HG02885 (cell line): ENCODE results near the gene HABP2.

Experiments used
- ATAC-seq: cut with Tn5 transposase; IDR thresholded peaks from one replicate; pipeline ENCODE4 v1.9.1; 2021; ENCODE audit warnings: mild to moderate bottlenecking; ENCODE audit not compliant: unreplicated experiment, poor library complexity

Gene HABP2

GRCh38 chr10:113552701-113553100, at the start of gene HABP2:
TSS of gene HABP2 (plus strand) at chr10:113553053. CDS start at chr10:113553122, 69 bp downstream.
- ATAC-seq, result no peak

- ATAC-seq, result no peak
Observed at GRCh38 chr10:113503930-113504329, 48.9 kb upstream of the HABP2 start.

- no peak for ATAC-seq
Observed at GRCh38 chr10:113504423-113504822, 48.4 kb upstream of the HABP2 start.

DNA sequence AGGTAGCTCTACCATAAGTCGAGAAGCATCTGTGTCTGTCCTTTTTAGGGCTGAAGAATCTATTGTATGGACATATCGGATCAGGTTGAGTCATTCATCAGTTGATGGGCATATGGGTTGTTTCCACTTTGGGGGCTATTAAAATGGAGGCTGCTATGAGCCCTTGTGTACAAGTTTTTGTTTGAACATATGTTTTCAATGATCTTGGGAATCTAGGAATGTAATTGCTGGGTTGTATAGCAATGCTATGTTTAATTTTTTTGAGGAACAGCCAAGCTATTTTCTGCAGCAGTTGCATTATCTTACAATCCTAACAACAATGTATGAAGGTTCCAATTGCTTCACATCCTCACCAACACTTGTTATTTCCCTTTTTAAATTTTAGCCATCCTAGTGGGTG, 46.4 kb upstream of the HABP2 start:
- no peak for ATAC-seq

DNA sequence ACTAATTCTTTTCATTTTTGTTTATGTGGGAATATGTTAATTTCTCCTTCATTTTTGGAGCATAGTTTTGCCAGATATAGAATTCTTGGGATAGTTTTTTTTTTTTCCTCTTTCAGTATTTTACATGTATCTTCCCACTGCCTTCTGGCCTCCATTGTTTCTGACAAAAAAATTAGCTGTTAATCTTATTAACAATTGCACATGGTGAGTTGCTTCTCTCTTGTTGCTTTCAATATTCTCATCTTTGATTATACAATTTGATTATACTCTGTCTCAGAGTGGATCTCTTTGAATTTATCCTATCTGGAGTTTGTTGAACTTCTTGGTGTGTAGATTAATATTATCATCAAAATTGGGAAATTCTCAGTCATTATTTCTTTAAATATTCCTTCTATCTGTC, 41.4 kb upstream of the HABP2 start:
- ATAC-seq, result no peak

- ATAC-seq, result no peak
Observed at GRCh38 chr10:113515161-113515560, 37.7 kb upstream of the HABP2 start.

GRCh38 chr10:113515601-113516000, 37.3 kb upstream of the HABP2 start:
- ATAC-seq, result no peak

- no peak for ATAC-seq
Observed at GRCh38 chr10:113516061-113516460, 36.8 kb upstream of the HABP2 start.

GRCh38 chr10:113517165-113517900, 35.5 kb upstream of the HABP2 start:
- ATAC-seq, result no peak

DNA sequence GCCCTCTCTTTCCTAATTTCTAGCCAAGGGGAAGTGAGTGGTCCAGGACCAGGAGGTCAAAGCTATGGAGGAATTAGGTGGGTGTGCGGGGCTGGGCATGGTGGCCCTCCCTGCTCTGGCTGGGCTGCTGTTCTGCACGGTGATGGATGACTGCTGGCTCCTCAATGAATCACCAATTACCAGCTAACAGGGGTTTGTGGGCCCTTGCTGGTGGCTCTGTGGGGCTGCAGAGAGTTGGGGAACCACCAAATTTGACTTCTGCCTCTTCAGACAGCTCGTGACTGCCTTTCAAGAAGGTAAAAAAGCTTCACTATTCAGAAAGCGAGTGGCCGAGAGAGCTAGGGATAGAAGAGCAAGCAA, 35.0 kb upstream of the HABP2 start:
- ATAC-seq, result no peak

DNA sequence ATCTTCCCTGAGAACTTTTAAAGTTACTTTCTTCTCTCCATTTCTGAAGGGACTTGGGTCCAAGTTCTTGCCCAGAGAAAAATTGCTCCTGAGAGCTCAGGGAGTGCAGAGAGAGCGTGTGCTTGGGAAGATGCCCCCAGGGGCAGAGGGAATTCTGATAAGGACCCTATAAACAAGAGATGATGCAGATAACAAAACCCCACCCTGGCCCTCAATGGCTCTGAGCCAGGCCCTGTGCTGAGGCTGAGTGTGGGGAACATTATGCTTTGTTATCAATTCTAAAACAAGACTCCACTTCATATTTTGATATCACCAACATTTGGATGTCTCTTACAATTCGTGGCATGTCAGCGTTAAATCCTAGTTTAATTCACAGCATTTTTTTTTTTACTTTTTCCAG, 34.4 kb upstream of the HABP2 start:
- ATAC-seq, result no peak

DNA sequence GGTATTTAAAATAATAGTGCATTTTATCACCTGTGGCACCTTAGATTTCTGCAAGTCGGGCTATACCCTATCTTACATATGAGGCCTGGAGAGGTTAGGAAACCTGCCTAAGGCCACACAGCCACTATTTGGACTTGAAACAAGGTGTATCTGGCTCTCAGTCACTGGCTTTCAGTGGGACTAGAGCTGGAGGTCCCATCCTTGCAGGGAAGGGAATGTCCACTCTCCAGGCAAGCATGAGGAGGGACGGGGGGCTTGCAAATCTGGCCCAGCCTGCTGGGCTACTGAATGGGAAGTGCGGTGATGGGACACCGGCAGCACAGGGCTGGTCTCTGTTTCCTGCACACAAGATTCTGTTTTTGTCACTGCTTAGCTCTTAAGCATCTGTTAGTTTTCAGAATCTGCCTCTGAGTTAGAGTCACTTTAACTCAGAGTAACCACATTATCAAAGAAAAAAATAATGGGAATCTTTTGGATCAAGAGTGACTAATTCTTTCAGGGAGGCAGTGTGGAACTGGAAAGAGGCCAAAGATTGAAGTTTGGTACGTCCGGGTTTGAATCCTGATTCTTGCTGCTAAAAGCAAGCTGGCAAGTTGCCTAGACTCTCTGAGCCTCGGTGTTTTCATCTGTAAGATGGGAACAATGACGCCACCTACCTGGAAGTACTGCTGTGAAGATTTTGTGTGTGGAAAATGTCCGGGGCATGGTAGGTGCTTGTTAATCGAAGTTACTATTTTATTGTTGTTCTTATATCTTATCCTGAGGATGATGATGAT, 33.8 kb upstream of the HABP2 start:
- no peak for ATAC-seq

DNA sequence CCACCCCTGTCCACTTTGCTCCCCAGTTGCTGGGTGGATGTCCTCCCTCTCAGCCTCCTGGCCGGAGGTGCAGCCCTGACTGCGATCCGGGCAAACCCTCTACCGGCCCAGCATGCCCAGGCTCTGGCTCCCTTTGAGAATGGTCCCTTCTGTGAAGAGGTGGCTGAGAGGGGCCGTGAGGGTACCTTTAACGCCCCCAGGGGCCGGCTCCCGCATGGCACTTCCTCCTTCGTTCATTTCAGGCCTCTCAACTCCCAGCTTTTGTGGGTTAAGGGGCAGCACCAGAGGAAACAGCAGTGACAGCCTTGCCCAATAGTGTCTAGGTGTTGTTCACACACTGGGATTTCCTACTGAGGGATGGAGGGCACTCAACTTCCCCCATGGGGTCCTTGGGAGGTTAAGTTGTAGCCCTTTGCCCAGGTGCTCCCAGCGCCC, 33.2 kb upstream of the HABP2 start:
- no peak for ATAC-seq

DNA sequence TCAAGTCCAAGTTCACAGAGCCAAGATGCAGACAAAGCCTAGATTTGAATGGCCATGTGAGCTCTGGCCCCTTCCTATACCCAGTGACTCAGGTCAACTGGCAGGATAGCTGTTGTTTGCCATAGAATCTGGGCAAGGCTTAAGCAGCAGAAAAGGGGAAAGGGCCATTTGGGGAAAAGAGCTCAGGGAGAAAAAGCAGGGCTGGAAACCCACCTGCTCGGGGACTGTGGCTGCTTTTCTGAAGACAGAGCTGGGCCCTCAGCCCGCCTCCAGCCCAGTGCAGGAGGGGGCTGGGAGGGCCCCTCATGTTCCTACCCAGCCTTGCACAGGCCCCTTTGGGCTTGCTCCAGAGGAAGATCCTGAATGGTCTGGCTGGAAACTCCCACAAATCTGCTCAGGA, 32.6 kb upstream of the HABP2 start:
- no peak for ATAC-seq

DNA sequence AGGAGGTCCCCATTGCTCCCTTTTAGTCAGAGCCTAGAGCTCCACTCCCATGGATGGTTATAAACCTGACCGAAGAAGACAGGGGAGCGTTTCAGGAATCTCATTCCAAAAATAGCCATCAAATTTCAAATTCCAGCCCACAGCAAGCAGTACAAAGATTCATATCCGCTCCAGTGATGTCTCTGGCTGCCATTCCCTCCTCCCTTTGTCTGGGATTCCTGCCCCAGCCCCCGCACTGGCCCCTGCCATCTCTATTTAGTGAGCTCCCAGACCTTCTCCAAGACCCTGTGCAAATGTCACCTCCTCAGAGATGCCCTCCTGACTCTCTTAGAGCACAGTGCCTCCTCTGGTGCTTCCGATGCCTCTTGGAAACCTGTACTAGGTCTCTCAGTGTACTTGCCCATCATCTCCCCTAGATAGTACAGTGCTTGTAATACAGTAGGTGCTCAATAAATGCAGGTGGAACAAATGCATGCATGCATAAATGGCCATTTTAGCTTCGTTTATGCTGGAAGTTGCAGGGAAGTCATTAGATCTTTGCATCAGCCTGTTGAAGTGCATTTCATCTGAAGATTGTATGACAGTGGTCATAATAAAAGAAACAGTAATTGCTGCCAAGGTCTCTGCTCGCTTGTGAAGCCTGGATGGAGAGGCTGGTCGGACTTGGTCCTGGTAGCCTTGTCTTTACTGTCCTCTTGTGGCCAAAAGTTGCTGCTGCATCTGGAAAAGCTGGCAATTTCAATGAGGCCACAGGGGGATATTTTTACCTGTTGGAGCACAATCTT, 32.0 kb upstream of the HABP2 start:
- peak; percentile 72 for ATAC-seq

DNA sequence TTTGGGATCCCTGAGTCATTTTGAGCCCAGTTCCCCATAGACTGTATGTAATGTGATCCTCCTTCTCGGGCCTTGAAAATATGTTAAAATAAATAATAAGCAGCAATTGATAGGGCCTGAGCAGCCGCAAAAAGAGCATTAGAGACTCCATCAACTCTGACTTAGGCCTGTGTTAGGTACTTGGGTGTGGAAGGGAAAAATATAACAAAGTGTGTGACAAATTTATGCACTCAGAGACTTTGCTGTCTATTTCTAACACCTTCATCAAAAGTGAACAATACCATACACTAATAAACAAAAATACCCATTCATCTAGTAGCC, 31.4 kb upstream of the HABP2 start:
- ATAC-seq, result no peak

DNA sequence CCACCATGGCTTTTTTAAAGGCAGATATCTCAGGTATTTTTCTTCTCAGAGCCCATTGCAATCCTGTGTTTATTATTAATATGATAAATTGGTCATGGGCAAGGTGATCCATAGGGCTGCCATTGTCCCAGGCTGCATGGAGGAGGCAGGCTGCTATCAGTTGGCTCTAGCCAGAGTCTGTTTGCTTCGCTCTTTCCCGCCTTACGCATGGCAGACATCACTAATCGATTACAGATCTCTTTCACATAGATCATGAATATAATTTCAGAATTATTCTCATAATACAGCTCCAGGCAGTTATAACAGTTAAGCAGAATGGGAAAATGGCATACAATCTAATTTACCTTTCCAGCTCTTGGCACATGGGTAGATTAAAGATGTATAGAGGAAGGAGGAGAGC, 30.4 kb upstream of the HABP2 start:
- ATAC-seq, result no peak

- no peak for ATAC-seq
Observed at GRCh38 chr10:113523071-113523470, 29.8 kb upstream of the HABP2 start.

DNA sequence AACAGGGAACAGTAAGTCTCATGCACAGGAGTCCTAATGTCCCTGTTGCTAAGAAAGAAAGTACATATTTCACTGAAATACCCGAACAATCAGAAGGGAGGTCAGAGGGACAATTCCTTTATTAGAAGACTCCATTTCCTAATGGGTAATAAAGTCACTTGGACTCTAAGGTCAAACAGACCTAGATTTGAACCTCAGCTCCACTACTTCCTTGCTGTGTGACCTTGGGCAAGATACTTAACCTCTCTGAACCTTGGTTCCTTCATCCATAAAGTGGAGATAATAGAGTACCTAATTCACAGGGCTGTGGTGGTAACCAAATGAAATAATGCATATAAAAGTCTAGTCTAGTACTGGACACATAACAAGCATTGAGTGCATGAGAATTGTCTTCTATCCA, 29.2 kb upstream of the HABP2 start:
- no peak for ATAC-seq

- no peak for ATAC-seq
Observed at GRCh38 chr10:113524120-113524519, 28.7 kb upstream of the HABP2 start.
